Glutamatergic neuron (in vitro differentiated cells): ENCODE results near the gene PDE6A. TPM values are rescaled to one million over a fixed set of nuclear protein-coding genes. Genes with fewer than 3 reads are reported as not detected.
"Not testable (repeated sequence)": the region's sequence is repeated elsewhere in the genome, so short reads cannot be mapped to it uniquely, and the experiment has no call there.

Experiments
- DNase-seq: peaks from one replicate; pipeline ENCODE4 v3.0.0; 2022
- H3K27ac Mint-ChIP-seq: one replicate; pipeline ENCODE4 v1.8.0; 2020; ENCODE audit warnings: mild to moderate bottlenecking, mixed read lengths, inconsistent platforms; ENCODE audit not compliant: unreplicated experiment
- H3K27me3 Mint-ChIP-seq: one replicate; pipeline ENCODE4 v1.8.0; 2020; ENCODE audit warnings: mild to moderate bottlenecking, moderate library complexity, mixed read lengths, inconsistent platforms; ENCODE audit not compliant: unreplicated experiment
- H3K36me3 Mint-ChIP-seq: one replicate; pipeline ENCODE4 v1.8.0; 2020; ENCODE audit warnings: mild to moderate bottlenecking, mixed read lengths, inconsistent platforms; ENCODE audit not compliant: unreplicated experiment
- H3K4me1 Mint-ChIP-seq: one replicate; pipeline ENCODE4 v1.8.0; 2020; ENCODE audit warnings: mild to moderate bottlenecking, low read depth, mixed read lengths, inconsistent platforms; ENCODE audit not compliant: unreplicated experiment
- H3K4me3 Mint-ChIP-seq: one replicate; pipeline ENCODE4 v1.8.0; 2020; ENCODE audit warnings: mild to moderate bottlenecking, mixed read lengths, inconsistent platforms; ENCODE audit not compliant: unreplicated experiment
- H3K9me3 Mint-ChIP-seq: one replicate; pipeline ENCODE4 v1.8.0; 2020; ENCODE audit warnings: mild to moderate bottlenecking, moderate library complexity, mixed read lengths, inconsistent platforms; ENCODE audit not compliant: unreplicated experiment
- CTCF ChIP-seq: fragments of 200-600 bp; sonication (generic); IDR thresholded peaks from one replicate; pipeline ENCODE4 v1.5.0; 2021; ENCODE audit not compliant: partially characterized antibody, unreplicated experiment
- total RNA-seq: library from RNA; stranded (reverse); fragmentation: NEBNext Ultra II Directional; extraction: Animal tissue kit (Norgen Biotek cat#: 25700); gene quantifications from one replicate; pipeline ENCODE4 v1.2.1, GENCODE V29; 2021; ENCODE audit not compliant: unreplicated experiment

The PDE6A gene
- total RNA-seq, 1 donor from 2014 or later, result not detected

- Mint-ChIP-seq H3K27me3 (no peaks in the 10 kb centered on the region), H3K4me3 (no peak overlapping the region), H3K9me3 (no peaks in the 10 kb centered on the region), H3K27ac (no peak overlapping the region), H3K4me1 (no peaks in the 10 kb centered on the region), H3K36me3 (no peaks in the 10 kb centered on the region)
- no peak for TF ChIP-seq CTCF
- no peak for DNase-seq
These were observed 62.7 kb downstream of the PDE6A start for GRCh38 chr5:149881874-149882273.

- H3K4me1 Mint-ChIP-seq, result no peaks in the 10 kb centered on the region
- no peak for DNase-seq
- no peaks in the 10 kb centered on the region for H3K36me3 Mint-ChIP-seq
- no peaks in the 10 kb centered on the region for H3K27me3 Mint-ChIP-seq
- TF ChIP-seq CTCF, result no peak
- H3K4me3 Mint-ChIP-seq, result no peak overlapping the region
- no peaks in the 10 kb centered on the region for H3K9me3 Mint-ChIP-seq
- H3K27ac Mint-ChIP-seq, result no peak overlapping the region
These were observed 63.4 kb downstream of the PDE6A start for GRCh38 chr5:149881069-149881622.

GRCh38 chr5:149879593-149879992, 65.0 kb downstream of the PDE6A start:
- not testable (repeated sequence) for DNase-seq, H3K27me3 Mint-ChIP-seq, H3K4me3 Mint-ChIP-seq, H3K27ac Mint-ChIP-seq, H3K36me3 Mint-ChIP-seq, H3K9me3 Mint-ChIP-seq, H3K4me1 Mint-ChIP-seq

GRCh38 chr5:149878371-149878770, 66.2 kb downstream of the PDE6A start:
- H3K4me3 Mint-ChIP-seq, result no peak overlapping the region
- no peaks in the 10 kb centered on the region for H3K36me3 Mint-ChIP-seq
- TF ChIP-seq CTCF, result no peak
- H3K27ac Mint-ChIP-seq, result no peak overlapping the region
- no peaks in the 10 kb centered on the region for H3K27me3 Mint-ChIP-seq
- DNase-seq, result no peak
- H3K4me1 Mint-ChIP-seq, result no peaks in the 10 kb centered on the region
- H3K9me3 Mint-ChIP-seq, result no peaks in the 10 kb centered on the region

GRCh38 chr5:149873896-149874295, 70.7 kb downstream of the PDE6A start:
- H3K4me1 Mint-ChIP-seq, result no peaks in the 10 kb centered on the region
- H3K4me3 Mint-ChIP-seq, result no peak overlapping the region
- TF ChIP-seq CTCF, result no peak
- no peak for DNase-seq
- H3K27me3 Mint-ChIP-seq, result no peaks in the 10 kb centered on the region
- no peaks in the 10 kb centered on the region for H3K36me3 Mint-ChIP-seq
- H3K27ac Mint-ChIP-seq, result no peak overlapping the region
- peaks cover 5% of the 10 kb centered on the region for H3K9me3 Mint-ChIP-seq
